GM21825 (cell line): ENCODE results near the gene DGKG.

ENCODE experiments used
- ATAC-seq: cut with Tn5 transposase; IDR thresholded peaks from one replicate; pipeline ENCODE4 v1.9.1; 2021; ENCODE audit warnings: mild to moderate bottlenecking, moderate library complexity; ENCODE audit not compliant: unreplicated experiment

Gene DGKG

DNA sequence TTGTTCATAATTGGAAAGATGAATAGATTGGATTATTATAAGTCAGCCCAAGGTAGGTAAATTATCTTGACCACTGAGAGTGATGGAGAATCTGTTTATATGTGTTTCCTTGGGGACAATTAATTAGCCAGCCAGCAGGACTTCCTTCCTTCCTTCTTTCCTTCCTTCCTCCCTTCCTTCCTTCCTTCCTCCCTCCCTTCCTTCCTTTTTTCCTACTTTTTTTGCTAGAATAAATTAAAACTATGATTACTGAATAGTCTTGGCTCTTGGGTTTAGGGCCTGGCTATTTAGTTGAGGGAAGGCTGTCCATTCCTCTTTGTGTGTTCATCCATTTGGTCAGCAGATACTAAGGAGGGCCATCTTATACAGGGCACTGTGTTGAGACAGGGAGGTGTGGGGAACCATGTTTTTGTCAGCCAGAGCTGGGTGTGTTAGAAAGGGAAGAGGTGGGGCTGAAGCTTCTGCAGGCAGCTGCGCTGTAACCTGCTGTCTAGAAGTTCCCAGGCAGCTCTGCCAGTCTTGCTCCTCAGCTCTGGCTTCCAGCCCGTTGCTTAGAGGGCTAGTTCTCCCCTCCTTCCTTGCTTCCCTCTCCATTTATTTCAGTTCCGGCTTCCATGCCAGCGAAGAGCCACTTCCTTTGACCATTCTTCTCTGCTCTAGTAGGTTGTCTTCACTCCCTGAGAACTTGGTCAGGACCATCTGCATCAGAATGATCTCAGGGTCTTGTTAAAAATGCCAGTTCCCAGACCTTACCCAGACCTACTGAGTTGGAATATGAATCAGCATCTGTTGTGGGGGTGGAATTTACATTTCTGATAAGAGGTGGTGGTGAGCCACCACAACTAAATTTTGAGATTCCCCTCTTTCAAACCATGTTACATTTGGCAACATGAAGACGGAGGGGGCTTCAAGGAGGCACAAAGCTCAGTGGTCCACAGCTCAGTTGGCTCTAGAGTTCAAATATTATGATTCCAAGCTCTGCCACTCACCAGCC lies 113.9 kb downstream of the DGKG start:
- no peak for ATAC-seq

DNA sequence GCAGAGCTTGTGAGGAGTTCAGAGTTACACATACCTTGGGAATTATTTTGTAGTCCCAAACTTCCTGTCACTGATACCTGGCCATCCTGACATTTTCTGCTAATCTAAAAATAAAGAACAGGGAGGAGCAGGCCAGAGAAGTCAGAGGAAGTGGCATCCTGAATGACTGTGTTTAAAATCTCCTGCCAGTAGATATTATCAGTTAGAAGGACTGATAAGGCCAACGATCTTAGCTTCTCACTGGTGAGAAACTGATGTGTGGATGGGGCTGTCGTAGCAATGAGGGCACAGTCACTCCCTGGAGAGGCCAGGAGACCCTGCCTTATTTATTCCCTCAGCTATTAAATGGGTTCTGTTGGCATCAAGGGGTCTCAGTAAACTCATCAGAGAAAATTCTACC lies 115.1 kb downstream of the DGKG start:
- ATAC-seq = no peak

DNA sequence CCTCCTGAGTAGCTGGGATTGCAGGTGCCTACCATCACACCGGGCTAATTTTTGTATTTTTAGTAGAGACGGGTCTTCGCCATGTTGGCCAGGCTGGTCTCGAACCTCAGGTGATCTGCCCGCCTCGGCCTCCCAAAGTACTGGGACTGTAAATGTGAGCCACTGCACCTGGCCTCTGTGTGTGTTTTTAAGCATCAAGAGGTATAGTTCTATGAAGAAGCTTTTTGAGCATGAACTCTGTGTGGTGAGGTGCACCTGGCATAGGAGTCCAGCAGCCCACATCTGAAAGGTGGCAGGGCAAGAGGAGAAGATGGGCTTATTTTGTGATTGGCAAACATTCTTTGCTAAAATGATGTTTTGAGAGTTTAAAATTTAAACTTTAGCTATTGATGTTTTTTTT lies 118.0 kb downstream of the DGKG start:
- no peak for ATAC-seq

DNA sequence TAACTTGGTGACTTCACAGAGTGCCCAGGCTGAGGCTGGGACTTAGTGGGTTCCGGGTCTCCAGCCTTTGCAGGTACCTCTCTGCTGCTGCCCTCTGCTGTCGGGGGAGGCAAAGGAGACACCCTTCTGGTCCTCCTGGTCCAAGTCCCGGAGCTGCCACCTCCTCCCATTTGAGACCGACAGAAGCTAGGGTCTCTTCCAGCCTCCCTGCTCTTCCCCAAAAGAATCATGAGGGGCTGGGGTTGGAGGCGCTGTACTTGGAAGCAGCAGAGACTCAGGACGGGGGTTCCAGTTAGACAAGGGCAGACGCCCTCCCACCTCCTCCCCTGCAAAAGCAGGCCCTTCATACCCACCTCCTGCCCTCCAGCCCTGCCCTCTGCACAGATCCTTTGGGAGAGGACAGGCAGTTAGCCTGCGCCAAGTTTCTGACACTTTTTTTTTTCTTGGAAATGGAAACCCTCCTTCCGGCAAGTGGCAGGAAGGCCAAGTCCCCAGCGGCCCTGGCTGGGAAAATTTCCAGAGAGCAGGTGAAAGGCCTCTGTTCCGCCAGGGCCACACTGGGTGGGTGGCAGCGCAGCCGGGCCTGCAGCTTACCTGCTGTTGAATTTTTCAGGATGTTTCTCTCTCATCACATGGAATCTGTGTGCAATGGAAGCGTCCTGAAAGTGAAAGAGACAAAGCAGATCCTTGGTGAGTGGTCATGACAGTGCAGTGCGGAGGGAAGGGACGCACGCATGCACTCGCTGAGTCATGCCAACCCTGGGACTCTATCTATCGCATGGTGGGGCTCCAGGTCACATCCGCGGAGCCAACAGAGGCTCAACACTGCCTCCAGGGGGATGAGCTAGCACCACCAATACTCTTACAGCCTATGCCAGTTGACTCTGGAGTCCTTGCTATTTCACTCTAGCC lies 119.9 kb downstream of the DGKG start:
- ATAC-seq = peak; percentile 74

DNA sequence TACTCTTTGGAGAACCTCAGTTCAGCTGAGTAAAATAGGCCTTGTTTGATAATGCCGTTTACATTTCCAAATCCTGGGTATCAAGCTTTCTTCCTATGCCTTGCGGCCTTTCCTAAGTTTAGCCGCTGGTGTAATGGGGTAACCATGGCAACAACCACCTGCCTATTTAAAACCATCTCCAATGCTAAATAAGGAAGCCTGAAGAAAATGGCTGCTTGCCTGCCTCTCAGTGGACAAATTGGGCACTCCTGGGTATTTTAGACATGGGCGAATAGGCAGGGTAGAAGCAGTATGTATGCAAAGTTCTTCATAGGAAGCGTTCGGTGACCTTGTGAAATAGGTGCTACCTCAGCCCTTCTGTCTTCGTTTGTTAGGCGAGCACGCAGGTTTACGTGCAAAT lies 122.7 kb downstream of the DGKG start:
- ATAC-seq = no peak

DNA sequence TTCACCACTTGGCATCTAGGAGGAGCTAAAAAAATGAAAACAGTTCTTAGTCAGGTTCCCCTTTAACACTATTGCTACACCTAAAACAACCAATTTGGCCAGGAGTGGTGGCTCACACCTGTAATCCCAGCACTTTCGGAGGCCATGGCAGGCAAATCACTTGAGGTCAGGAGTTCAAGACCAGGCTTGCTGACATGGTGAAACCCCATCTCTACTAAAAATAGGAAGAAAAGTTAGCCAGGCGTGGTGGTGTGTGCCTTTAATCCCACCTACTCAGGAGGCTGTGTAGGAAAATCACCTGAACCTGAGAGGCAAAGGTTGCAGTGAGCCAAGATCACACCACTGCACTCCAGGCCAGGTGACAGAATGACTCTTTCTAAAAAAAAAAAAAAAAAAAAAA lies 124.1 kb downstream of the DGKG start:
- ATAC-seq = no peak

DNA sequence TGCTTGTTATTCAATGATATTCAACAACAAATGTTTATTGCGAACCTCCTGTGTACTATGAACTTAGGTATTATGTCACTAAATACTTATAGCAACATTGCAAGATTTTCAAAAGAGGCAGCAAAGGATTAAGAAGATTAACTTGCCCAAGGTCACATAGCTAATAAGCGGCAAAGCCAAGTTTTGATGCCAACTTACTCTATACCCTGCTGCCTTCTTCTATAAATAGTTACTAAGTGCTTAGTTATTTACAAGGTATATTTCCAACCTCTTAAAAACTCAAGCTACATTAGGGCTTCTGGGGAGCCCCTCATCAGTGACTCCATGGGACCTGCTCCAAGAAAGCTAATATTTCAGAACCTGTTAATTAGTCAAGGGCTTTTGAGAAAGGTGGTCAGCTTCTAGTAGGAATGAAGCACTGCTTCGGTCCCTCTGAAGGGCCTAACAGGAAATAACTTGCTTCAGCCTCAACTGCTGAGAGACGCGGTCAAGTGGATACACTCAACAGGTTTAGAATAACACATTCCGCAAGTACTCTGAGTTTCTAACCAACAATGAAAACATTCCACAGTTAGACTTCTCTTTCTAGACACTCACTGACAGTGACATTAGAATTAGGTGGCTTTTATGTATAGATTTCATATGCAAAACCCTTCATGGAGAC lies 125.5 kb downstream of the DGKG start:
- no peak for ATAC-seq

DNA sequence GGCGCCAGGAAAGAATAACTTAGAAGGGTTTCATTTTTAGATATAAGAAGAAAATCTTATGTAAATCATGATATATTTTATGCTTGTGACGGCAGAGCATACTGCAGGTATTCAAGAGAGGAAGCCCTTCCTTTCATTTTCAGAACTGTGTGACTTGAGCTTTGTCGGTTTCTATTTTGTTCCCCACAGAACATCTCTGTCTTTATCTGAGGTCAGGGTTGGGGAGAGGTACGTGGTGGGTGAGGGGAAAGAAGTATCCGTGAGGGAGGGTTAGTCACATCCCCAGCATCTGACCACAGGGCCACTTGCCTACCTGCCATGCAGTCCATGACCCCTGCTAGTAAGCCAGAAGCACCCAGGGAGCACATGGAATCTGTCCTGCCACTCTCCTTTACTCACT lies 126.5 kb downstream of the DGKG start:
- ATAC-seq = peak; percentile 81

DNA sequence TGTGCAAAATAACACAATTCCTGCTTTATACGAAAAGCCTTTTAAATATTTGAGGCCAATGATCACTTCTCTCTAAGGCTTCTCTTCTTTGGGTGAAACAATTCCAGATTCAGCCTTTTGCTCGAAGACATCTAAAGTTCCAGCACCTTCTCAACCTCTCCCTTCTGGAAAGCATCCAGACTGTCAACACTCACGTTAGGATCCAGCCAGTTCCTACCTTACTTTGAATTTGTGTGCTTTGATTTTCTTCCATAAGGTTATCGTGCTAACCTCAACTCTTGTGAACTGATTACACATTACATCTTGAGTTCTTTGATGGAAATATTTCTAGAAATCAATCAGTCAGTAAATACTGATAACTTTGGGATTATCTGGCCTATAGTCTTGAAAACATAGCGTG lies 127.9 kb downstream of the DGKG start:
- ATAC-seq = no peak

DNA sequence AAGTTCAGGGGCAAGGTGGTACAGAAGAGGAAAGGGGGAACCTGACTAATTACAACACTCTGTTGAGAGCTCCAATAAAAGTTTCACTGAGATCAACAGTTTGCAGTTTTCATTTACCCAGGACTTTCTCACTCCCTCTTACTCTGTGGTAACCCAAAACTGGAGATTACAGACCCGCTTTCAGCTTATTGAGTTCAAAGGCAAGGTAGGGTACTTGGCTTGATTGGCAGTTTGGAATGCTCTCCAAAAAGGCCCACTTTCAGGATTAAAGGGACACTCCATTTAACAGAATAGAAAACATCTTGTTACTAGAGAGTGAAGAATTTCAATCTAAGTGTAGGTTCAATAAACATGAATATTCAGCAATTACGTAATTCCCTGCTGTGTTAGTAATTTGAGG lies 135.6 kb downstream of the DGKG start:
- ATAC-seq = no peak

DNA sequence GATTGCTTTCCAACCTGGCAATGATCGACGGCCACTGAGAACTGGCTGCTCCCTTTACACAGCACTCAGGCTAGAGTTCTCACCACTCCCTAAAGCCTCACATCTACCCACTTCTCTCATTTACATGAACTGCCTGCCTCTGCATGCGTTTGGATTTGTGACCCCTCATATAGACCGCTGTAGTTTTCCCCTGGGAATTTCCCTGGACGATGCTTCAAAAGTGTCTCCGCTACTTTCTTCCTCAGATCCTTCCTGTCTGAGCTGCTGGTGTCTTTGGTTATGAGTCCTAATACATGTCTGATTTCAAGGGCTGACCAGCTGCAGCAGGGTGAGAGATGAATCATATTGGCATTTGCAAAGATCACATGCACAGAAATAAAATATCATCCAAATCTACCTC lies 136.4 kb downstream of the DGKG start:
- peak; percentile 50 for ATAC-seq

DNA sequence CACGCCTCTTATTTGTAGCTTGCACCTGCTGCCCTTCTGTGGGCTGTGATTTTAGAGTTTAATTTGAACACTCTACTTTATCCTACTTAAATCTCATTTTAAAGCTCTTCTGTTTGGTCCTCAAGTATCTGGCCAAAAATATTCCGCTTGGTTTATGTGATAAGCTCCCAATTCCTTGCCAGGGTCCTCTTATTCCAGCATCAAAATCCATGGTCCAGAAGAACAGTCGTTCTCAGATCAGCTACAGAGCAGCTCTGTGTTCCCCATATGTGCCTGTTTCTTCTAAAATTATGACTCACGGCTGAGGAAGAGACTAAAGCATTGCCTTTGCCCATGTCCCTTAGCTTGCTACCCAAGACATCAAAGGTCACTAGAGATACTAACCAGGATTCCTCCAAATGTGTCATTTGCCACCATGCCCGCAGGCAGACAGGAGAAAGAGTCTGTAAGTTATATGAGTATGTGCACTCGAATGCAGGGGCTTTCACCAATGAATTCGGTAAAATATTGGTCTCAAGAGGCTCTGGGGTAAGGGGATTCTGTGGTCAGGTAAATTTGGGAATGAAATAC lies 137.9 kb downstream of the DGKG start:
- ATAC-seq = no peak

DNA sequence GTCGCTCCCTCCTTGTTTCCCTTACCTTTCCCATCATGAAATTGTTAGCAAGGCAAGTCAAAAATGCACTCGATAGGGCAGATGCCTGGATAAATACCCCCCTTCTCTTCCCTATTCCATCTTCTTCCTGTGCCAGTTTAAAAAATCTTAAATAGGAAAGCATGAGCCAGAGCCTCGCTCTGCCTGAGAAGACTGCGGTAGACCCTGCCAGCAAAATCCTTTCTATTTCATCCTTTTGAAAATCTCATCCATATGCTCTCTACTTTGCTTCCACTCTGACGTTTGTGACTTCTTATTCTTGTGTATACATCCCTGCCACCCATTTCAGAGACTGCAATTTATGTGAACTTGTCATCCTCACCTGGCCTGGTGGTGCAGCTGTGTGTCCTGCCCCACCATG lies 138.6 kb downstream of the DGKG start:
- ATAC-seq = no peak

DNA sequence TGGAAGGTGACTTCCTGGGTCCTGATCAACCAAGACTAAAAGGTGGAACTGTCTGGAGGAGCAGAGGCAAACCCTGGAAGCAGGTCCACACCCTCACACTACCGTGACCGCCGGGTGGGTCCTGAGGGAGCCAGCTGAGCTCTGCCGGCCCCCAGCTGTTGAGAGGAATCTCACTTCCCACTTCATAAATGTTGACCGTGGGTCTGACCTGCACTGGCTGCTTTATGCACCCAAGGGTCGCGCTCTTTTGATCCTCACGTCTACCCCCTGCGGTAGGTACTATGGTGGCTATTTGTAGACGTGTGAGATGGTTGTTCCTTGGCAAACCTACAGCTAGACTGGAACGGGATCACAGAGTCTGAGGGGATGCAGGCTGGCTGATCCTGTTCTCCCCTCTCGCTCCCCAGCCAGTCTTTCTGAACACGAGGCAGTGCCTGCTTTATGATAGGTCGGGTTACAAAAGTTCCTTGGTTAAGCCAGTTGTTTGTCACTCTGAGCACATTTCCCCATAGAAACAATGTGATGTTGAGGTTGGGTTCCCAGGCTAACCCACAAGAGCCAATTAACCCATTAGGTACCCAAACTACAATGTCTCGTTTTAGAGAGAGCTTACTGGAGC lies 140.2 kb downstream of the DGKG start:
- ATAC-seq = no peak

DNA sequence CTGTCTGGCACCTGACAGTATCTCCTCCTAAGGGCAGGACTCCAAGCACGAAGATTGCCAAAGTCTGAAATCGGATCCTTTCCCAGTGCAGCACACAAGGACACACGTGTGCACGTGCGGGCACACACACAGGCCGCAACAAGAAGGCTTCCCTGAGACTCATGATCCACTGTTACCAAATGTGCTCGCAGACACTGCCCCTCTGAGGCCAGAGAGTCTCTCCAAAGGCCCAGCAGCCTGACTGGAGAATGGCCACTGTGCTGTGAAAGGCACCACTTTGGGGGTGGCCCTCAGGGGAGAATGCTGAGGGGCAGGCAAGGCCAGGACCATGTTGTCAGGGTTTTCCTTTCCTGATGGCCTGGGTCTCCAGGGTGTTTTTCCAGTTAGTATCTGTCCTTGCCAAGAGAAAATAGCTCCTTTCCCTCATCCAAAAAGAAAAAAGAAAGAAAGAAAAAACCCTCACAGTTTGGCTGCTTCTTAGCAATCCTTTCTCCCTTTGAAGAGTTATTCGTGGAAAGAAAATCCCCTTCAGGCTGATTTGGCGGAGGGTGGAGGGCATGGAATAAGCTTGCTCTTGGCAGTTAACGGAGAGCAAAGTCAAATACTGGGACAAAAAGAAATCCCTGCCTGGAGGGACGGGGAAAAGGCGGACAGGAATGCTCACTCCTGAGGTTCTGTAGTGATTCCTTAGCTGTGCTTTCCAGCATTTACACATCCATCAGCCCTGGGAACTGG lies 141.0 kb downstream of the DGKG start:
- no peak for ATAC-seq

DNA sequence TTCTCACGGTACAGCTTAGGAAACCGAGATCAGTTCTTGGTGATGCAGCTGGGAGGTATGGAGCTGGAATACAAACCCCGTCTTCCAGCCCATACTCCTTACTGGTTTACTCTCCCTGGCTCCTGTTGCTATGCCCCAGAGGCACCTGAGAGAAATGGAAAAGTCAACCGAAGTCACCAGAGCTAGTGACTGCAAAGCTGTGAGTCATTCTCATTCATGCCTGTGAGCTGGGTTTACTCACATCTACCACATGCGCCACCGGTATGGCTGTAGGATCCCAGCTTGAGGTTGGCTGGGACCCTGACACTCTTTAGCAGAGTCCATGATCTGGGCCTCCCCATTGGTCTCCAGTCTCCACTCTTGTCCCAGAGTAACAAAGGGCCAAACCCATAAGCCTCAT lies 141.7 kb downstream of the DGKG start:
- ATAC-seq = no peak

DNA sequence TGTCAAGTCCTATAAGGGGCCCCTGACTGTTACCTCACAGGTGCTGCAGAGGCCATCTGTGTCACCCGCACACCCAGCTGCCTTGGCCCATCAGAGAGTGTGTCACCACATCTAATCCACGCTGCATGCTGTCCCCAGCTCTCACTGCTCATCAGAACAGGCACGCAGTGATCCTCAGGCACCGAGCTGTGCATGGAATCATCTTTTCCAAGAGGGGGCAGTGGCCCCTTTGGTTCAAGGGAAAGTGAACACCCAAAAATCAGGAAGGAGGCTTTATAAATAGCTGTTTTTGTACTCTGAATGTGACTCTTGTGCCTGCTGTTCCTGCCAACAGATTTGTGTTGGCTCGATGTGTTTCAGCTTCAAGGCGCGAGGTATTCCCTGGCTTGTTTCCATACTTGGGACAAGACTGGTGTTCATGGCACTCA lies 142.8 kb downstream of the DGKG start:
- no peak for ATAC-seq

DNA sequence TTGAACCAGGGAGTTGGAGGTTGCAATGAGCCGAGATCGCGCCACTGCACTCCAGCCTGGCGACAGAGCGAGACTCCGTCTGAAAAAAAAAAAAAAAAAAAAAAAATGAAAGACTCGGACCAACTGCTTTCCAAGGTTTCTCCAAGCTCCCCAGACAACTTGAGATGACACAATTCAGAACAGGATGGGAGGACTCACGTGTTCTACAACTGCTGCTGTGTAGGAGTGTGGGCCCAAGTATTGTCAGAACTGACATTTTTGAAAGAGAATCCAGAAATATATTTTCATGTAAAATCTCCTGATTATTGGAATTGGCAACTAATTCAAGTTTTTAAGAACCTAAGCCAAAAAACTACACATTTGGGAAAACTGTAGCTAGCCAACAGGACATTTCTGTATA lies 143.6 kb downstream of the DGKG start:
- no peak for ATAC-seq

DNA sequence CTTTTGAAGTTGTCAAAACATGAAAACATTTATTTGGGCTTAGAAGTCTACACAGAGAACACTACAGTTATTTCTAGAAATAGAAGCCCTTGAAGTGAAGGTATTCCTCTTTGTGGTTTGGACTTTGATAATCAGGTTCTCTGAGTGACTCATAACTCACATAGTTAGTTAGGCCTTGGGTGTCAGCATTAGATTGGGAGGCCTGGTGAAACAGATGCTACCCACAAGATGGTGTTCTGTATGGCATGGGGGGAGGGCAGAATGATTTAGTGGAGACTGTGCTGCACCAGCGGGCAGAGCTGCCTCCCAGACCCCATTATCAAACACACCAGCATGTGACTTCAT lies 144.2 kb downstream of the DGKG start:
- peak; percentile 86 for ATAC-seq
